GM21526 (cell line): ENCODE measurements around the gene FMNL3.
"Not testable (repeated sequence)": the region's sequence is repeated elsewhere in the genome, so short reads cannot be mapped to it uniquely, and the experiment has no call there.

Source experiments
- ATAC-seq: cut with Tn5 transposase; IDR thresholded peaks from one replicate; pipeline ENCODE4 v1.9.1; 2021; ENCODE audit warnings: moderate library complexity; ENCODE audit not compliant: unreplicated experiment, low FRiP score

The FMNL3 gene

DNA sequence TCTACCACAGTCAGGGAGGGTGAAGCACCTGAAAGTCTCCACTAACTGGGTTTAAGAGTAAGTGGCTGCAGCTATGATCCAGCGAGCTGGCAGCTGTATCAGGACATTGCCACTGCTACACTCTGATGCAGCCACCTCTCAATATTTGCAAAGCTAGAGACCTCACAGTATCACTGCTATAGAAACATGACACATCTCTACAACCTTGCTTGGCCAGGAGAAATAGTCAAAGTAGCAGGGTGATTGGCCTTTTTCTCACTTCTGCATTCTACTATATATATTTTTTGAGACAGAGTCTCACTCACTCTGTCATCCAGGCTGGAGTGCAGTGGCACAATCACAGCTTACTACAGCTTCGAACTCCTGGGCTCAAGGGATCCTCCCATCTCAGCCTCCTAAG, 9.3 kb upstream of the FMNL3 start:
- ATAC-seq = no peak

DNA sequence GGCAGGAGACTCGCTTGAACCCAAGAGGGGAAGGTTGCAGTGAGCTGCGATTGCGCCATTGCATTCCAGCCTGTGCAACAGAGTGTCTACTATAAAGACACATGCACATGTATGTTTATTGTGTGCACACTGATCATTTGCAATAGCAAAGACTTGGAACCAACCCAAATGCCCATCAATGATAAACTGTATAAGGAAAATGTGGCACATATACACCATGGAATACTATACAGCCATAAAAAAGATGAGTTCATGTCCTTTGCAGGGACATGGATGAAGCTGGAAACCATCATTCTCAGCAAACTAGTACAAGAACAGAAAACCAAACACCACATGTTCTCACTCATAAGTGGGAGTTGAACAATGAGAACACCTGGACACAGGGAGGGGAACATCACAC, 6.7 kb upstream of the FMNL3 start:
- ATAC-seq = not testable (repeated sequence)

DNA sequence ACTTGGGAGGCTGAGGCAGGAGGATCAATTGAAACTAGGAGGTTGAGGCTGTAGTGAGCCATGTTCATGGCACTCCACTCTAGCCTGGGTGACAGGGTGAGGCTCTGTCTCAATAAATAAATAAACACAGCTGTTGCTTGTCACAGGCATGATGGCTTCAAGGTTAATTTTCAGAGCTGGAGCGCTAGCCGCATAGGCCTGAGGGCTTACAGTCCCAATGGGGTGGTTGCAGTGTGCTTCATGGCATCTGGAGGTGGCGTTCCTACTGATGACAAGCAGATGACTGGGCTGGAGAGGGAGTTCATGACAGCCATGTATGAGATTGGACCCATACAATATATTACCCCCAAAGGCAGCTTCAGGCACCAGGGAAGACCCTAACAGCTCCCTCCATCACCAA, 1.6 kb upstream of the FMNL3 start:
- no peak for ATAC-seq

DNA sequence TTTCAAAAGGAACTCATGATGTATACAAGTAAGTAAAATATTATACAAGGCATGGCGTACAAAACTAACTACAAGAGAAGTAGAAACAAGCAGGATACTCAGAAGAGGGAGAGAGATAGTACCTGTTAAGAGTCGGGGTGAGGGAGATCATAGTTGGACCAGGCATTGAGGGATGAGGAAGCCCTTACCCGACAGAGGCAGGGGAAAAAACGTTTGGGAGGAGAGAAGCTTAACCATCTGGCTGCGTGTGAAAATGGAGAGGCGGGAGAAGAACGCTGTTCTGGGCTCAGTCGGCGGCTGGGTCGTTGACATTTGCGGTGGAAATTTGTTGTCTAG, 575 bp upstream of the FMNL3 start:
- no peak for ATAC-seq

DNA sequence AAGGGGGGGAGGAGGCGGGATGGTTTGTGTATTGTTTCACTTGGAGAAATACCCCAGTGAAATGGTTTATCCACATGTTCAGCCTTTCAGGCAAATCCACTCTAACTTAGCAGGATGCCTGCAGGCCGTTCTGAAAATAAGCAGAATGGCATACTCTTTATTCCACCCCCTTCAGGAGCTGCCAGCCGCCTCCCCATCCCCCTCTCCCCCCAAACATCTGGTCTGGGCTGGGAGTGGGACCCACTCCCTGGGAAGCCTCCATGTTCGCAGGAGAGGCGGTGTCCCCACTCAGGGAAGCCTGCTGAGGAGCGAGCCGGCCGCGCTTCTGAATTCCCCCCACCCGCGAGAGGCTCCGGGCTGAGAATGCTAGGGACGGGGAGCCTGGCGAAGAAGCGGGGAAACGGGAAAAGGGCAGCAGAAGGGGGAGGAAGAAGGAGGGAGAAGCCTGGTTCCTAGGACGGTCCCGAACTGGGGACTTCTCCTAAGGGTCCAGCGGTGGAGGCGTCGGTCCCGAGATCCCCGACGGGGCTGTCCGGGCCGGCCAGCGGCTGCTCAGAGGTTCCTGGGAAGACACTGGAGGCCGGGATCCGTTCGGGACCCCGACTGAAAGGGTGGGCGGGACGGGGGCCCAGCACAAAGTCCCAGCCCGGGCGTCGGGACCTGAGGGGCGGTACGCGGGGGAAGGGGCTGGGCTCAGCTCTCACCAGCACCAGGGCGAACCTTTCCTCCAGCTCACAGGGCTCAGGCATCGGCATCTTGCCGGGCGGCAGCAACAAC, 666 bp downstream of the FMNL3 start:
- ATAC-seq = no peak

DNA sequence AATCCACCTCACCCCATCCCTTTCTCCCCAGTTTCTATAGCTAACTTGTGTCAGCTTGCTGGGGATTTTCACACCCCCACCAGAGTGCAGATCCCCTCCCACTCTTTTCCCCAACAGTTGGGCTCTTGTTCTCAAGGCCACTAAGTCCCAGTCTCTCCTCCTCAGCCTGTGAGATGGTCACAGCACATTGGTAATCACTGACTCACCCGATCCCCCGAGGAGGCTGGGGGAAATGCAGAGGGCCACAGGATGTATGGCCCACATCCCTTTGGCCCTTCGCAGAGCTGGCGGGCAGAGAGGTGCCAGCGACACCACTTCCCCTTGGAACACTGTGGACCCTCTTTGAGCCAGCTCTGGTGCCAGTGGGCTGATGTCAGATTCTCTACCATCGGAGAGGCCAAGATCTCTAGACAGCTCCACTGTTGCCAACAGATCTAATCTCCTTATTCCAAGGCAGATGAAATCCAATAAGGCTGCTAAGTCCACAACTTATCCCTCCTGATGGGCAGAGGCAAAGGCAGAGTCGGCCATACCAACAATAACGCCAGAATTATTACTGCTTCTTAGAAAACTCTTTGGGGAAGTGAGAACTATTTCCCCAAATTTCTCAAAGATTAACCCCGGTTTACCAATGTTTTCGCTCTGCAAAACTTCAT, 1.6 kb downstream of the FMNL3 start:
- no peak for ATAC-seq

DNA sequence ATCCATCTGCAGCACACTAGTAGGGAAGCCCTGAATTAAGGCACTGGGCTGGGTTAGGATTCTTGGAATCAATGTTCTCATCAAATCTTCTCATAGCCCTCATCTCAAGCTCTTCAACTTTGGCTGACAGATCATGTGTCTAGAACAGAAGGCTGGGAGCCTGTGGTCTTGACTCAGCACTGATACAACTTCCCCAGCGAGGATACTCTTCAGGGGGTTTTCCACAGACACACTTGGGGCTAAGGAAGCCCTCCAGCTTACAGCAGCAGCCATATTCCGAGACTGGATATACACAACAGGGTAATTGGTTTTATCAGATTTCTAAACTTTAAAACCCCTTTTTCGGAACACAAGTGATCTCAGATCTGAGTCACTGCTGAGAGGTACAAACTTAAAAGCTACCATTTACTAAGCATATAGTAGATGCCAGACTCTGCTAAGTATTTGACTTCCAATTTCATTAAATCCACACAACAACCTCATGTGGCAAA, 3.5 kb downstream of the FMNL3 start:
- no peak for ATAC-seq

DNA sequence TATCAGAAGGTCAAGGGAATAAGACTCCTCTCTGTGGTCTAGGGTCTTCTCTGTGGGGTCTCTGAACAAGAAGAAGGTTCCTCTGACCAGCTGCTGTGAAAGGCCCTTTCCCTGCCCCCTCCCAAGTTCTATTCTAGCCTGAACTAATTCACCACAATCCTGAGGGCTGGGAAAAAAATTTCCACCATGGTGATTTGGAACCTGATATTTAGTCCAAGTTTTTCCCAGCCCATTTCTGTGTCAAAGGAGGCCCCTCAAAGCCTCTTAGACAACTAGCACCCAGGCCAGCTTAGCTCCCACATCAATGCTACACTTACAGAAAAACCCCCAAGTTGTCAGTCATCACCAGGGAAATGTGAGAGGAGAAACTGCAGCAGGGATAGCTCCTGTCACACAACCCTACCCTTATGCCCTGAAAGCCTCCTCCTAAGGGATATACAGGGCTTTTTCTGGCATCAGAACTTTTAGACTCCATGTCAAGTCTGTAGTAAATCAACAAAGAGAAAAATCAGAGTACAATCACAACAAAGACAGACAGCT, 4.5 kb downstream of the FMNL3 start:
- no peak for ATAC-seq

DNA sequence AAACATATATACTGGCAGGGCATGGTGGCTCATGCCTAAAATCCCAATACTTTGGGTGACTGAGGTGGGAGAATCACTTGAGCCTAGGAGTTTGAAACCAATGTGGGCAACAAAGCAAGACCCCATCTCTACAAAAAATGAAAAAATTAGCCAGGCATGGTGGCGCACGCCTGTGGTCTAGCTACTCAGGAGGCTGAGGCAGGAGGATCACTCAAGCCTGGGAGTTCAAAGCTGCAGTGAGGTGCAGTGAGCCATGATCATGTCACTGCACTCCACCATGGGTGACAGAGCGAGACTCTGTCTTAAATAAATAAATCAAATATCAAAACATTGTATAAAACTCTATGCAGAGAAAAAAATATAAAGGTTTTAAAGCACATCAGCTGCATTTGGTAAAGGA, 5.2 kb downstream of the FMNL3 start:
- no peak for ATAC-seq

DNA sequence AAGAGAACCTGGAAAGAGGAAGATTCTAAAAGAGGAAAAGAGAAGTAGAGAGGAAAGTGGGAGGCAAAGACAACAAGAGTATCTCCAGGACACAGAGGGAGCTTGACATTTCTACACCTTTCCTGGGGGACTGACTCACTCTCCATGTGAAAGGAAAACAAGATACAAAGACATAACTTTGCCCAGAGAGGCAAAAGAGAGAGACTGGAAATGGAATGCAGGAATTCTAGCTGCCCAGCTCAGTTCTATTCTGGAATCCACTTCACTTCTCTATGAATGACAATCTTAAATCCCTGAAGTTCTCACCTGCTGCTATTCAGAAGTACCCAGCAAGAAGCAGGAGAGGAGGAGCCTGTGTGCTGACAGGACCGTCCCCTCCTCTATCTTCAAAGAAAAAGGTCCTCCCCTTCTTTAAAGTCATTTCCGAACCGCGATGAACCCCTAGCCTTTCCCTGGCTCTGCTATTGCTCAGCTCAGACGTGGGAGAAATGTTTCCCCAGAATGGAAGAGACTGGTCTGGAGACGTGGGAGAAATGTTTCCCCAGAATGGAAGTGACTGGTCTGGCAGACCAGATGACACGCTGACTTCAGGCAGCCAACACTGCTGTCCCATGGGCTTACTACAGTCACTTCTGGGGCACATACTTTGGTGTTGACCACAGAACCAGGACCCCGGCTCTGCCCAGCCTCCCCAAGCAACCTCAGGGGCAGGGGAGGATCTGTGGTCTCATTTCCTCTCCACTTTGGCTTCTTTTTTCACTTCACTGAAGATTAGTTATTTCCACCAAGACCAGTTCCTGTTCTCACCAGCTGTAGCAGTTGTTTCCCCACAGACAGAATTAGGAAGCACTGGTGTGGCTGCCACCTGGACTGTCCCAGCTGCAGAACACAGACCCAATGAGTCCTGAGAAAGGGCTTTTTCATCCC, 8.3 kb downstream of the FMNL3 start:
- peak; percentile 53 for ATAC-seq

DNA sequence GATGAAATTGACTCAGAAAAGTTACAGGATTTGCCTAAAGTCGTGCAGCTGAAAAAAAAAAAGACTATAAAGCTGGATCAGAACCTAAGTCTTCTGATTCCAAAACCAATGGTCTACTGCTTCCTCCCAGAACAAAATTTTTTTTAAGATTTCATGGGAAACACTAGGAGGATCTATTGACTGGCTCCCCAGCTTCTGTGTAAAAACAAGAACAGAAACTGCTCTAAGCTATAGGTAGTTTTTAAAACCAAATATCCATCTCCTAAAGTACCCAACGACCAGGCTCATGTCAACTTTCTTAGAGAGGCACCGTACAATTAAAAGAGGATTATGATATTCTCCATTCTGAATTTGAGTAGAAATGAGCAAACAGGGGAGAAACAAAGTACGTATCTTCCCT, 9.4 kb downstream of the FMNL3 start:
- no peak for ATAC-seq

DNA sequence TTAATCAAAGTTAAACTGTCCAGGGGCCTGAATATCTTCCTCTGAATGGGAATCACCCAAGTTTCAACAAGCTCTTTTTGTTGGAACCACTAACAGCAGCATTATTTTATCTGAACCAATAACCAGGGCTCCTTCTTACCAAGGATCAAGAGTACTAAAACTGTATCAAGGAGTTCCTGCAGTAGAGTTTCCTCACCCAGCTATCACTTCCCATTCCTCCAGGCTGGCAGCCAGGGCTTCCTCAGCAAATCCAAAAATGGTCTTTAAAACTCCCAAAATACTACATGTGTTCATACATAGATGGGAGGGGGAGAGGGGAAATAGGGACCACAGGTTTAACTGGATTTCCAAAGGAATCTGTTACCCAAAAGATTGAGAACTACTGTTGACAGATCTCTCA, 10.5 kb downstream of the FMNL3 start:
- no peak for ATAC-seq

DNA sequence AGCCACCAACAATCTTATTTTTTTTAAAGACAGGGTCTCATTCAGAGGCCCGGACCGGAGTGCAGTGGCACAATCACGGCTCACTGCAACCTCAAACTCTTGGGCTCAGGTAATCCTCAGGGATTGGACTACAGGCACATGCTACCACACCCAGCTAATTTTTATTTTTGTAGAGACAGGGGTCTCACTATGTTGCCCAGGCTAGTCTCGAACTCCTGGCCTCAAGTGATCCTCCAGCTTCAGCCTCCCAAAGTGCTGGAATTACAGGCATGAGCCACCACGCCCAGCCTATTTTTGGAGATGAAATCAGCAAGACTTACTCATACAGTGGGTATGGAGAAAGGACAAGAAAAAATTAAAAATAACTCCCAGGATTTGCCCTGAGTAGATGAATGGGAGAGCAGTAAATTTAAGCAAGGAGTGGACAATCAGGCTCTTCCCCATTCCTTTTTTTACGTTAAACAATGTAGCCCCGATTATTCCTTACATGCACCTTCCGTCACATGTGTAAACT, 13.2 kb downstream of the FMNL3 start:
- no peak for ATAC-seq

DNA sequence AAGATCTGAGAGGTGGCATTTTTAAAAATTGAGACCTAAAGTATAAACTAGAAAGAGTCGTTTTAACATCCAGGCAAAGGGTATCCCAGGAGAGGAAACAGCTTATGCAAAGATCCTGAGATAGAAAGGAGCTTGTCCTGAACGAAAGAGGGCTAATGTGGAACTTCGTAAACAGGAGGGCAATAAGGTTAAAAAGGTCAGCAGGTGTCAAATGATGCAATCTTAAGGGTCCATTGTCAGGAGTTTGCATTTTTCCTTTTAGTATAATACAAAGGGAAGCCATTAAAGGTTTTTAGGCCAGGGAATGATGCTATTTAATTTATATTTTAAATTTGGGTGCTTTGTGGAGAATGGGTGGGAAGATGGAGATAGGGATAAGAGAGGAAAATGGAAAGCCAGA, 14.4 kb downstream of the FMNL3 start:
- ATAC-seq = no peak

DNA sequence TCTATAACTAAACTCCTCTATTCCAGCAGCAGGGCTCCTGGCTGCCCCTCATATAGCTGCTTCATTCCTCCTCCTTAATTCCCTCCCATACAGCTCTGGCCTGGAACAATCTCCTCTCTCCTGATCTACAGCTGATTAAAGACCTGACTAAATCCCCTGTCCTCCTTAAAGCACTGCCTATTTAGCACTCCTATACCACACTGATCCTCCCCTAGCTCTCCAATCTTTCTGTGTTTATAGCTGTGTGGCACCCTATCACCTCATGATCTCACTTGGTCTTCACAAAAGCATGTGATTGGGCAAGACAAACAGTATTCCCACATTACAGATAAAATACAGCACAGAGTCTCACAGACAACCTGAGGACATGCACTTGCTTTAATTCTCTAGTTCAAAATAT, 17.4 kb downstream of the FMNL3 start:
- no peak for ATAC-seq

DNA sequence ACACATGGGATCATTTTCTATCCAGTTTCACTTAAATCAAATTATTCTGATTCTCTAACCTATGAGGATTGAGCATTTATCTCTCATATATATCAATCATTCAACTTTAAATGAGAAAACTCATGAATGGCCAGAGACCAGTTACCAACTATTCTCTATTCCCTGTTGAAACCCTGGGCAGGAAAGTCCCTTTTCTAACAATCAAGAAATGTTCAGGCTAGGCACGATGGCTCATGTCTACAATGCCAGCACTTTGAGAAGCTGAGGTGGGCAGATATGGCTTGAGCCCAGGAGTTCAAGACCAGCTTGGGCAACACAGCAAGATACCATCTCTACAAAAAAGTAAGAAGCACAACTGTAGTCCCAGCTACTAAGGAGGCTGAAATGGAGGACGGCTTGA, 18.0 kb downstream of the FMNL3 start:
- no peak for ATAC-seq

DNA sequence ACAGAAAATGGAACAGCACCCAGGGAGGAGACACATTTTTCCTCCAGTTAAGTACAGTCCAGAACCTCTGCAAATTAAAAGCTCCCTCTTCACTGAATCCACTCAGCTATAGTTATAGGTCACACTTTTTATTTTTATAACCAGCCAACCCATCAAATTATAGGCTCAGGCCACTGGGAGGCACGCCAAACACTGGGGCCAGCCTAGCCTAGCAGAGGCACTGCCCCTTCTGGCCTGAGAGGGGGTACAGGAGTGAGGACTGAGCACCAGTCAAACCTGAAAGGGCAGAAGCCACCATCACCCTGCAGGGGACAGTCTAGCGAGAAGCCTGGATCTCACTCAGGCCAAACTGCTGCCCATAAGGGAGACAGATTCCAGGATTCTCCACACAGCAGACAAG, 19.3 kb downstream of the FMNL3 start:
- no peak for ATAC-seq

DNA sequence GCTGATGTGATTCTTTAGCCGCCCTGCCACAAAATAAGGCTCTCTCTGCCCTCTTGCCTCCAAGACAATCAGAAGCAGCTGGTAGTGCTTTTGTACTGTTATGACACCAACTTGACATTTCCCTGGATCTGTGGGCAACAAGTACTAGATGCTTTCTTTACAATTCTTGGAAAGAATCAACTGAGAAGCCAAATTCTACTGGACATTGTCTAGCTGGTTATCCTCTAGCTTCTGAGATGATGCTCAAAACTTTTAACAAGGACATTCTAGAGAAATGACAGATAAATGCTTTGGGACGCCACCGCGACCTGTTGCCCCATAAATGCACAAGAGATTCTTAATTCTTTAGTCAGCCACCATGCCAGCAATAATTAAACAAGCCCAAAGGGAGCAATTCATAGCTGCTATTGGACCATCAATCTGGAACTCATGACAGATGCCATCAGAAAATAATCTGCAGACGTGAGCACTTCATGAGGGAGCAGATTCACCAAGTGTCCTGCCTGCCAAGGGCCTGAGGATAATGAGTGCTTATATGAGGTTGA, 22.8 kb downstream of the FMNL3 start:
- ATAC-seq = no peak

DNA sequence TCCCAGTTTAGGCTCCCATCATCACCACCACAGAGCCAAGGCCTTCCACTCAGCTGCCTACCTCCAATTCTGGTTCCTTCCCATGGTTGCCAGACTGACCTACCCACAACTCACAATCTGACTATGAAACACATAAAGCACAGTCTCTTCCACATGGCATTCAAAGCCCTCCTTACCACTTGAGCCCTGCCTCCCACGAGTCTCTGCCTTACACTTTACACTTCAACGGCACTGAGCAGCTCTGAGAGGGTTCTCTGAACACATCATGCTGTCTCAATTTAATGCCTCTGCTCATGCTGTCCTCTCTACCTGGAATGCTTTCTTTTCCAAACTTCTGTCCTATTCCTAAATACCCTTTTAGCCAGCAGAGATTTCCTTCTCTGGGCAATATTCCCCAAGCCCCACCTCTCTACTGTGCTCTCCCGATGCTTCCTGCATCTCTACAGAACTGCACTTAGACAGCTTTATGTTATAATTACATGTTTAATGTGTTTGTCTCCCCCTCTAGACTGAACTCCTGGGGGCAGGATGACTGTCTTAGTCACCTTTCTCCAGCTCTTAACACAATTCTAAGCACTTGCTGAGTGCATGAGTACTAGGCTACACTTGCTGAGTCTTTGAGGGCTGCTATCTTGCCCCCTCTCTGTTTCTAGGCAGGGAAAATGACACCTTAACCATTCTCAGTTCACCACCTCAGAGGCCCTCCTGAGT, 23.5 kb downstream of the FMNL3 start:
- no peak for ATAC-seq

DNA sequence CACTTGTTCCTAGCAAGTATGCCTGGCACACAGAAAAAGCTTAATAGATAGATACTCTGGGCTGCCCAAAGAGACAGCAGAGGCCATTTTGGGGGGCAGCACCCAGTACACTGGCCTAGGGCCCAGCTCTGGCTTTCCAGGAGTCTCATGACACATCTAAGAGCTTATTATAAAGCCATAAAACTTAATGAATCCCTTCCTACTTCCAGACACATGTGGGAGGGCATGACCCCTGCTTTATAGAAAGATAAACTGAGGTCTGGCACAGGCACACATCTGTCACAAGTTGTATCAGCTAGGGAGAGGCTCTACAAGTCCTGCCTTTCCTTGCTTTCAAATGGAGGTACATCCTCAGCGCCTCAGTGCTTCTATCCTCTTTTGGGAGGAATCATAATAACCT, 27.1 kb downstream of the FMNL3 start:
- no peak for ATAC-seq
